Cardiac muscle cell (in vitro differentiated cells and primary cell): ENCODE measurements around the gene CD63. TPM values are rescaled to one million over a fixed set of nuclear protein-coding genes. Genes with fewer than 3 reads are reported as not detected.

ENCODE experiments used
- DNase-seq, 2 donors: peaks; one replicate each; pipeline versions ENCODE4 v3.0.0 to v3.0.0-alpha.2; 2010 to 2017; ENCODE audit warnings: low read depth in 1 of 2, low spot score in 1 of 2
- H3K27ac ChIP-seq: fragments of 200-600 bp; sonication (generic); 2 replicates; pipeline ENCODE4 v1.5.1; 2016
- H3K27me3 ChIP-seq: fragments of 200-600 bp; sonication (generic); 2 replicates; pipeline ENCODE4 v1.6.0; 2016; ENCODE audit warnings: control low read depth
- H3K36me3 ChIP-seq: fragments of 200-600 bp; sonication (generic); 2 replicates; pipeline ENCODE4 v1.5.1; 2016; ENCODE audit warnings: control low read depth
- H3K4me1 ChIP-seq: fragments of 200-600 bp; sonication (generic); 2 replicates; pipeline ENCODE4 v1.8.1; 2017; ENCODE audit warnings: low read depth, mild to moderate bottlenecking, mixed run types
- H3K4me3 ChIP-seq: fragments of 200-600 bp; sonication (generic); 2 replicates; pipeline ENCODE4 v1.5.1; 2016; ENCODE audit warnings: mild to moderate bottlenecking
- H3K9me3 ChIP-seq: fragments of 200-600 bp; sonication (generic); 2 replicates; pipeline ENCODE4 v1.5.1; 2017; ENCODE audit warnings: low read depth, mild to moderate bottlenecking, control low read depth
- CTCF ChIP-seq: IDR thresholded peaks from 2 replicates; pipeline ENCODE4 v1.5.1; 2012; ENCODE audit warnings: low read depth, mild to moderate bottlenecking, low read length
- polyA plus RNA-seq: library from polyadenylated mRNA; unstranded; fragments of >200 nt; fragmentation: Nextera tagmentation; extraction: Ambion mirVana; gene quantifications from 2 replicates; pipeline ENCODE4 v1.2.1, GENCODE V29; 2016
- total RNA-seq: library from RNA; depleted of rRNA; stranded (reverse); fragments of >200 nt; gene quantifications from 2 replicates; pipeline ENCODE4 v1.2.3, GENCODE V29; 2016

The CD63 gene
- total and polyA plus RNA-seq, 2 experiments from 2014 or later = 268 to 1,103 TPM

DNA sequence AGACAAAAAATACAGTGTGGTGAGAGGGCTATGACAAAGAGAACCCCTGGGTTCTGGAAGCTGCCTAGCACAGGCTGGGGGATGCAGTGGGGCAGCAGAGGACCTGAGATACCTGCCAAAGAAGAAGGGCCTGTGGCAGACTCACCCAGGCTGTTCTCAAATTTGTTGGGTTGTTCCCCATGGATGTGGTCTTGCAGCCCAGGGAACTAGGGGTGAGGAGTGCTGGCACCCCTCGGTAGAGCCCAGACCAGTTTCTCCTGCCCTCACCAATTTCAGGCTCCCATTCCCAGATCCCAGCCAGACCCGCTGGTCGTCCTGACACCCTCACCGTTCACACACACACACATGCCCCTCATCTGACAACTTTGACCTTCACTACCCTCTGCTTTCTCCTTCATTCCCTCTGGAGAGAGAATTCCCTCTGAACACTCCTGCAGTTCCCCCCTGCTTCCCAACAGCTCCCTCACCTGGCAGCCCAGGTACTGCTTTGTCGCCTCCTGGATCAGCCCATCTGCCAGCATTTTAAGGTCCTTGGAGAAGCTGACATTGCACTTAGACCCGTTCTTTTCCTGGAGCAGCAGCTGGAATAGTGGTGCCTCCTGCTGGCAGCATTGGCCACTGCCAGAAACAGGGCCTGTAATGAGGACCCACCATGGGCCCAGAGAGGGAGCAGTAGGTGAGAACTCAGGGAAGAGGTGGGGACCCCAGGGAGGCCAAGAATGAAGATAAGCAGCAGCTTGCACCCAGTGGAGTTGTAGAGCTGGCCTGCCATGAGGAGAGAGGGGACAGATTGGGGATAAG lies 8.2 kb upstream of the CD63 start:
- peak overlapping the region; percentile 64 for H3K4me3 ChIP-seq
- H3K27me3 ChIP-seq = no peaks in the 10 kb centered on the region
- H3K9me3 ChIP-seq = no peaks in the 10 kb centered on the region
- no peaks in the 10 kb centered on the region for H3K36me3 ChIP-seq
- peaks cover 16% of the 10 kb centered on the region for H3K4me1 ChIP-seq
- H3K27ac ChIP-seq = peak overlapping the region; percentile 56
- TF ChIP-seq CTCF = peak; percentile 93
- peak; percentile 79 to 80 for DNase-seq

- Histone ChIP-seq H3K36me3 (no peaks in the 10 kb centered on the region), H3K4me3 (no peak overlapping the region), H3K9me3 (no peaks in the 10 kb centered on the region), H3K4me1 (peaks cover 16% of the 10 kb centered on the region), H3K27me3 (no peaks in the 10 kb centered on the region), H3K27ac (peak overlapping the region; percentile 56)
- no peak for DNase-seq
- TF ChIP-seq CTCF = no peak
Observed at GRCh38 chr12:55736076-55736475, 7.3 kb upstream of the CD63 start.

- H3K36me3 ChIP-seq = no peaks in the 10 kb centered on the region
- no peaks in the 10 kb centered on the region for H3K9me3 ChIP-seq
- no peak for TF ChIP-seq CTCF
- H3K27ac ChIP-seq = no peak overlapping the region
- H3K27me3 ChIP-seq = no peaks in the 10 kb centered on the region
- no peak overlapping the region for H3K4me3 ChIP-seq
- no peak for DNase-seq
- H3K4me1 ChIP-seq = peaks cover 27% of the 10 kb centered on the region
Observed at GRCh38 chr12:55734595-55734994, 5.8 kb upstream of the CD63 start.

DNA sequence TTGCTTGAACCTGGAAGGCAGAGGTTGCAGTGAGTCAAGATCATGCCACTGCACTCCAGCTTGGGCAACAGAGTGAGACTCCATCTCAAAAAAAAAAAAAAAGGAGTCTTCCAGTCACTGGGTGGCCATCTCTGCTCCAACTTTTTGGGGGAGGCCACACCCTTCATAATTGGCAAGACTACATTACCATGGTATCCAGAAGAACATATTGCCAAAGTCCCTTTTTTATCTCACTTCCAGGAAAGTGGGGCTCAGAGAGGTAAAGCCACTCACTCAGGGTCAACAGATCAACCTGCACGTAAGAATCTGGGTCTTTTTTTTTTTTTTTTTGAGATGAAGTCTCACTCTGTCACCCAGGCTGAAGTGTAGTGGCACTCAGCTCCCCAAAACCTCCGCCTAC lies 5.0 kb upstream of the CD63 start:
- Histone ChIP-seq H3K4me1 (peaks cover 27% of the 10 kb centered on the region), H3K36me3 (no peaks in the 10 kb centered on the region), H3K4me3 (no peak overlapping the region), H3K27me3 (no peaks in the 10 kb centered on the region), H3K27ac (no peak overlapping the region), H3K9me3 (no peaks in the 10 kb centered on the region)
- TF ChIP-seq CTCF = no peak
- DNase-seq = no peak

DNA sequence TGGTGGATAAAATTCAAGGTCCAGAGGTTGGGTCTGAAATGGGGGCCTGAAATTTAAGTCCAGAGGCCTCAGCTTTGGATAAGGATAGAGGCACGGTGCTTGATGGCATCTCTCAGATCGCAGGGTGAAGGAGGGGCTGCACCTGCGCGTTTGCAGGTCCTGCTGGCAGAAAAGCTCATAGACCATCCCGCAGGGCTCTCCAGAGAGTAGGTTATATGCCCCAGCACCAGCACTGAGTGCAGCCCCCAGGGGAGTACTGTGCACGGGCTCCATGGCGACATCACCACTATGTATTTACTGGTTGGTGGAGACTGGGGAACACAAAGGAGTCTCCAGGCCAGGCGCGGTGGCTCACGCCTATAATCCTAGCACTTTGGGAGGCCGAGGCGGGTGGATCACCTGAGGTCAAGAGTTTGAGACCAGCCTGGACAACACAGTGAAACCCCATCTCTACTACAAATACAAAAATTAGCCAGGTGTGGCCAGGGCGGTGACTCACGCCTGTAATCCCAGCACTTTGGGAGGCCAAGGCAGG lies 4.3 kb upstream of the CD63 start:
- TF ChIP-seq CTCF = no peak
- no peaks in the 10 kb centered on the region for H3K36me3 ChIP-seq
- H3K4me1 ChIP-seq = peaks cover 27% of the 10 kb centered on the region
- H3K27me3 ChIP-seq = no peaks in the 10 kb centered on the region
- DNase-seq = no peak
- H3K9me3 ChIP-seq = no peaks in the 10 kb centered on the region
- no peak overlapping the region for H3K27ac ChIP-seq
- no peak overlapping the region for H3K4me3 ChIP-seq
